Endothelial cell of umbilical vein (primary cell): Measurements from ENCODE around the gene ZBTB22. TPM values are rescaled to one million over a fixed set of nuclear protein-coding genes. Genes with fewer than 3 reads are reported as not detected.

Experiments
- BruUV-seq: library from RNA; stranded (reverse); fragments of 400-500 nt; replicated peaks from 2 replicates; lab custom pipeline; 2021; lab: Mats Ljungman, UMichigan
- CTCF ChIA-PET: fragments of 300-600, 350-600 bp; sonication (Branson Sonifier 250); formaldehyde crosslinking; loops from one replicate; lab custom pipeline; 2021; ENCODE audit warnings: antibody characterized with exemption, inconsistent platforms; lab: Charles Lee
- POLR2A ChIA-PET: fragments of 300-600, 350-600 bp; sonication (Branson Sonifier 250); formaldehyde crosslinking; loops from one replicate; lab custom pipeline; 2021; ENCODE audit warnings: antibody characterized with exemption, inconsistent platforms; lab: Charles Lee
- DNase-seq: peaks from one replicate; pipeline ENCODE4 v3.0.0-alpha.2; 2011; ENCODE audit warnings: low read depth, low spot score
- FAIRE-seq: peaks from 2 replicates; lab custom pipeline; 2011; peaks lifted over from hg19 to GRCh38; lab: Jason Lieb, UNC
- H2AFZ ChIP-seq: 2 replicates; pipeline ENCODE4 v1.6.0; 2012; ENCODE audit warnings: low read depth, low read length, control low read depth, inconsistent platforms
- H3K27ac ChIP-seq: 2 replicates; pipeline ENCODE4 v1.5.1; 2011; ENCODE audit warnings: low read depth, mild to moderate bottlenecking, control low read depth, low read length, moderate library complexity; ENCODE audit not compliant: insufficient read depth
- H3K27me3 ChIP-seq, 2 experiments: 2 replicates each; pipeline versions ENCODE4 v1.6.0 to v1.6.1; 2011; ENCODE audit warnings: low read length in 2 of 2, mixed read lengths in 1 of 2; ENCODE audit not compliant: control insufficient read depth in 2 of 2, insufficient read depth in 2 of 2
- H3K36me3 ChIP-seq, 2 experiments: 2 replicates in 1 of 2; 3 replicates in 1 of 2; pipeline ENCODE4 v1.5.1; 2011; ENCODE audit warnings: low read length in 2 of 2, mild to moderate bottlenecking in 1 of 2, moderate library complexity in 1 of 2; ENCODE audit not compliant: control insufficient read depth in 2 of 2, insufficient read depth in 2 of 2; ENCODE audit errors: extremely low read depth in 1 of 2
- H3K4me1 ChIP-seq: 3 replicates; pipeline ENCODE4 v1.5.1; 2011; ENCODE audit warnings: mild to moderate bottlenecking, low read length; ENCODE audit not compliant: control insufficient read depth, insufficient read depth; ENCODE audit errors: extremely low read depth
- H3K4me2 ChIP-seq: 2 replicates; pipeline ENCODE4 v1.6.1; 2011; ENCODE audit warnings: low read length, control low read depth, mixed read lengths; ENCODE audit not compliant: insufficient read depth
- H3K4me3 ChIP-seq, 3 experiments: fragments of 200-600 bp in 1 of 3; sonication (generic), shearing (Covaris generic) in 1 of 3; replicated peaks in 1 of 3; 2 replicates each; pipeline ENCODE4 v1.5.1; 2011 to 2016; ENCODE audit warnings: control low read depth in 3 of 3, low read length in 3 of 3, mild to moderate bottlenecking in 2 of 3, inconsistent platforms in 1 of 3, low read depth in 1 of 3, moderate library complexity in 1 of 3; ENCODE audit not compliant: insufficient read depth in 1 of 3
- H3K79me2 ChIP-seq: 2 replicates; pipeline ENCODE4 v1.6.0; 2012; ENCODE audit warnings: low read length, inconsistent platforms; ENCODE audit not compliant: control insufficient read depth, insufficient read depth
- H3K9ac ChIP-seq: replicated peaks from 2 replicates; pipeline ENCODE3; 2011; ENCODE audit warnings: low read length, control low read depth; ENCODE audit not compliant: insufficient read depth; ENCODE audit errors: extremely low read depth
- H3K9me1 ChIP-seq: replicated peaks from 3 replicates; pipeline ENCODE4 v1.6.0; 2011; ENCODE audit warnings: mild to moderate bottlenecking, low read length; ENCODE audit not compliant: control insufficient read depth, insufficient read depth; ENCODE audit errors: extremely low read depth
- H3K9me3 ChIP-seq: replicated peaks from 2 replicates; pipeline ENCODE4 v1.5.1; 2012; ENCODE audit warnings: low read length, inconsistent platforms; ENCODE audit not compliant: control insufficient read depth, insufficient read depth
- H4K20me1 ChIP-seq: replicated peaks from 2 replicates; pipeline ENCODE3; 2011; ENCODE audit warnings: mild to moderate bottlenecking, low read length; ENCODE audit not compliant: control insufficient read depth, insufficient read depth; ENCODE audit errors: extremely low read depth
- EZH2 ChIP-seq: IDR thresholded peaks from 2 replicates; pipeline ENCODE4 v1.6.1; 2012; ENCODE audit warnings: borderline replicate concordance, low read depth, mild to moderate bottlenecking, moderate library complexity, low read length, inconsistent platforms; ENCODE audit not compliant: severe bottlenecking
- FOS ChIP-seq: IDR thresholded peaks from 2 replicates; pipeline ENCODE4 v1.6.1; 2011; ENCODE audit warnings: mild to moderate bottlenecking, low read length, moderate library complexity, borderline replicate concordance; ENCODE audit not compliant: insufficient read depth
- GATA2 ChIP-seq: IDR thresholded peaks from 2 replicates; pipeline ENCODE4 v1.7.0; 2011; ENCODE audit warnings: low read depth, mild to moderate bottlenecking, moderate library complexity, mixed read lengths, low read length; ENCODE audit not compliant: insufficient read length, insufficient read depth
- JUN ChIP-seq: IDR thresholded peaks from 2 replicates; pipeline ENCODE4 v1.6.1; 2011; ENCODE audit warnings: borderline replicate concordance, low read depth; ENCODE audit not compliant: insufficient read length, insufficient read depth
- MYC ChIP-seq: IDR thresholded peaks from one replicate; pipeline ENCODE4 v1.6.1; 2011; ENCODE audit warnings: mild to moderate bottlenecking, low read depth, low read length
- POLR2A ChIP-seq: IDR thresholded peaks from 2 replicates; pipeline ENCODE4 v1.6.1; 2012; ENCODE audit warnings: low read depth, mild to moderate bottlenecking, control low read depth, low read length
- POLR2AphosphoS5 ChIP-seq: IDR thresholded peaks from 2 replicates; pipeline ENCODE4 v1.6.1; 2012; ENCODE audit warnings: low read depth, mild to moderate bottlenecking, control low read depth, low read length, moderate library complexity; ENCODE audit not compliant: insufficient read depth
- dilution Hi-C: fragments of 300-500 bp; cut with MboI; formaldehyde crosslinking; loops from one replicate; pipeline ENCODE4 v1.15.0; 2019; ENCODE audit warnings: low sequenced_read_pairs; ENCODE audit not compliant: extremely low pct_ligation_motif_present
- intact Hi-C: fragments of 100-400 bp; cut with micrococcal nuclease; formaldehyde crosslinking; loops from one replicate; pipeline ENCODE4 v1.10.0; 2022
- polyA plus RNA-seq, 4 experiments: library from polyadenylated mRNA; depleted of rRNA in 3 of 4; stranded (reverse) in 3 of 4; unstranded in 1 of 4; fragments of >200 nt; gene quantifications; 2 replicates each; pipeline versions ENCODE4 v1.2.1 to v1.2.3, GENCODE V29; 2011 to 2012; ENCODE audit warnings: missing spikeins in 1 of 4
- total RNA-seq: library from RNA; stranded (reverse); gene quantifications from 2 replicates; pipeline ENCODE4 v1.2.3, GENCODE V29; 2021
- TF ChIP-seq, protein P1 (sequence below): IDR thresholded peaks from 2 replicates; pipeline ENCODE4 v1.6.1; 2011; ENCODE audit not compliant: insufficient read depth, insufficient read length
- TF ChIP-seq, protein P2 (sequence below), 2 donors: IDR thresholded peaks; 1 replicate in 1 of 2; 2 replicates in 1 of 2; pipeline ENCODE4 v1.5.1; 2011; ENCODE audit warnings: low read length in 2 of 2, mild to moderate bottlenecking in 2 of 2, moderate library complexity in 2 of 2, control low read depth in 1 of 2, inconsistent platforms in 1 of 2, low read depth in 1 of 2; ENCODE audit not compliant: insufficient read depth in 1 of 2; ENCODE audit errors: extremely low read depth in 1 of 2

Gene ZBTB22
- total and polyA plus RNA-seq, 2 donors (not counting 3 experiments of a cell fraction or from before 2014, with no cell fraction given): 12.6 to 15.4 TPM

DNA sequence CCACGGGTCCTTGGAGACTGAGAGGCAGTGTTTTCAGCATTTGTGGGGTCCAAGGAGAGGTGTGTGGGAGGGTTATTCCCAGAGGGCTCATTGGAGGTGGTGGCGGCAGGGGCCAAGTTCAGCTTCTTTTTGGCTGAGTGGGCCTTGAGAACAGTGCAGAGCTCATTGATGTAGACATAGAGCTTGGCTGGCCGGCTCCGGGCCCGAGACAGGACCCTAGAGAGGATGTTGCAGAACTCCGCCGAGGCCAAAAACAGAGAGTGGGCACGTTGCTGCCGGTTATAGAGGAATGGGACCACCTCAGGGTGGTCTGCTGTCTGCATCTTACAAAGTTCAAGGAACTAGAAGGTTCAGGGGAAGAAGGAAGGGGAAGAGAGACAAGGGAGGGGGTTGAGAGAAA lies 3.7 kb upstream of the ZBTB22 start:
- H2AFZ ChIP-seq: no peak overlapping the region
- H3K4me3 ChIP-seq: no peak overlapping the region
- peaks cover 53% of the 10 kb centered on the region for H3K4me1 ChIP-seq
- no peak overlapping the region for H3K9ac ChIP-seq
- CTCF ChIA-PET: no interaction called here
- POLR2A ChIA-PET: no interaction called here
- DNase-seq (no peak), FAIRE-seq (no peak)
- no peaks in the 10 kb centered on the region for H3K9me3 ChIP-seq
- H3K4me2 ChIP-seq: peak overlapping the region; percentile 54
- intact Hi-C loops: no loop called here
- no peaks in the 10 kb centered on the region for H3K9me1 ChIP-seq
- dilution Hi-C loops: no loop called here
- no peaks in the 10 kb centered on the region for H3K27me3 ChIP-seq
- TF ChIP-seq, protein P1, sequence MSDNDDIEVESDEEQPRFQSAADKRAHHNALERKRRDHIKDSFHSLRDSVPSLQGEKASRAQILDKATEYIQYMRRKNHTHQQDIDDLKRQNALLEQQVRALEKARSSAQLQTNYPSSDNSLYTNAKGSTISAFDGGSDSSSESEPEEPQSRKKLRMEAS: no peak
- no peak for TF ChIP-seq MYC
- TF ChIP-seq JUN: no peak
- no peak for TF ChIP-seq POLR2AphosphoS5
- no peak for TF ChIP-seq POLR2A
- TF ChIP-seq FOS: no peak
- TF ChIP-seq EZH2: no peak
- TF ChIP-seq GATA2: no peak
- TF ChIP-seq, protein P2, sequence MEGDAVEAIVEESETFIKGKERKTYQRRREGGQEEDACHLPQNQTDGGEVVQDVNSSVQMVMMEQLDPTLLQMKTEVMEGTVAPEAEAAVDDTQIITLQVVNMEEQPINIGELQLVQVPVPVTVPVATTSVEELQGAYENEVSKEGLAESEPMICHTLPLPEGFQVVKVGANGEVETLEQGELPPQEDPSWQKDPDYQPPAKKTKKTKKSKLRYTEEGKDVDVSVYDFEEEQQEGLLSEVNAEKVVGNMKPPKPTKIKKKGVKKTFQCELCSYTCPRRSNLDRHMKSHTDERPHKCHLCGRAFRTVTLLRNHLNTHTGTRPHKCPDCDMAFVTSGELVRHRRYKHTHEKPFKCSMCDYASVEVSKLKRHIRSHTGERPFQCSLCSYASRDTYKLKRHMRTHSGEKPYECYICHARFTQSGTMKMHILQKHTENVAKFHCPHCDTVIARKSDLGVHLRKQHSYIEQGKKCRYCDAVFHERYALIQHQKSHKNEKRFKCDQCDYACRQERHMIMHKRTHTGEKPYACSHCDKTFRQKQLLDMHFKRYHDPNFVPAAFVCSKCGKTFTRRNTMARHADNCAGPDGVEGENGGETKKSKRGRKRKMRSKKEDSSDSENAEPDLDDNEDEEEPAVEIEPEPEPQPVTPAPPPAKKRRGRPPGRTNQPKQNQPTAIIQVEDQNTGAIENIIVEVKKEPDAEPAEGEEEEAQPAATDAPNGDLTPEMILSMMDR (IDR thresholded peaks at IDR 0.05; ENCODE audit: extremely low read depth in 1 of 2, insufficient read depth in 1 of 2, low read depth in 1 of 2, low read length in 2 of 2): no peak
- H3K27ac ChIP-seq: peak overlapping the region; percentile 76
- BruUV-seq: TSS peak; percentile 16
- peaks cover 37% of the 10 kb centered on the region for H3K79me2 ChIP-seq
- H3K36me3 ChIP-seq: peaks cover 5 to 22% of the 10 kb centered on the region in 2 experiments
- H4K20me1 ChIP-seq: no peaks in the 10 kb centered on the region
